ENCODE measurements around the gene DUSP10. TPM values are rescaled to one million over a fixed set of nuclear protein-coding genes. Genes with fewer than 3 reads are reported as not detected.
A peak's percentile ranks its signal among the peaks of the same experiment; 100 is the strongest.

DUSP10 gene
- total and polyA plus RNA-seq, 2 of the 13 experiments (the other 11 are each of a cell fraction or from before 2014, with no cell fraction given) = 2.1 to 4.4 TPM

GRCh38 chr1:221741703-221742554, at the start of gene DUSP10 (continued):
- TF ChIP-seq ZNF562 (CRISPR knock-in tag; IDR thresholded peaks at IDR 0.05; ENCODE audit: borderline replicate concordance) (no peak), ETV6 (CRISPR knock-in tag; conservative IDR thresholded peaks at IDR 0.05) (no peak), PAWR (CRISPR knock-in tag; IDR thresholded peaks at IDR 0.05; ENCODE audit: borderline replicate concordance) (no peak), PHB2 (IDR thresholded peaks at IDR 0.05; ENCODE audit: partially characterized antibody) (no peak), ZFP41 (CRISPR knock-in tag; IDR thresholded peaks at IDR 0.05; ENCODE audit: borderline replicate concordance) (no peak), RELA (CRISPR knock-in tag; IDR thresholded peaks at IDR 0.05) (no peak), KLF6 (CRISPR knock-in tag; IDR thresholded peaks at IDR 0.05) (no peak), GTF2F1 (IDR thresholded peaks at IDR 0.05; ENCODE audit: low read length) (0 out of 2 replicates have a peak, but pooled peaks have one; percentile 39), PHF8 (CRISPR knock-in tag; IDR thresholded peaks at IDR 0.05) (no peak; the same call in 1 of the 2 replicates), KLF13 (CRISPR knock-in tag; IDR thresholded peaks at IDR 0.05) (no peak), ZNF746 (CRISPR knock-in tag; IDR thresholded peaks at IDR 0.05) (no peak), ZNF598 (CRISPR knock-in tag; IDR thresholded peaks at IDR 0.05; ENCODE audit: borderline replicate concordance) (no peak), PRPF4 (IDR thresholded peaks at IDR 0.05; ENCODE audit: low read depth, low read length, poor library complexity, severe bottlenecking) (no peak), SRY (CRISPR knock-in tag; IDR thresholded peaks at IDR 0.05) (no peak), RXRA (CRISPR knock-in tag; IDR thresholded peaks at IDR 0.05) (no peak), RFX5 (IDR thresholded peaks at IDR 0.05; ENCODE audit: low read depth, low read length) (peak; percentile 70), ZNF138 (CRISPR knock-in tag; IDR thresholded peaks at IDR 0.05; ENCODE audit: low read depth) (no peak), SMARCC2 (IDR thresholded peaks at IDR 0.05) (no peak), FOSL2 (CRISPR knock-in tag; IDR thresholded peaks at IDR 0.05) (no peak)
- TF ChIP-seq, protein P1, sequence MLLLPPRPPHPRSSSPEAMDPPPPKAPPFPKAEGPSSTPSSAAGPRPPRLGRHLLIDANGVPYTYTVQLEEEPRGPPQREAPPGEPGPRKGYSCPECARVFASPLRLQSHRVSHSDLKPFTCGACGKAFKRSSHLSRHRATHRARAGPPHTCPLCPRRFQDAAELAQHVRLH (CRISPR knock-in tag; IDR thresholded peaks at IDR 0.05; ENCODE audit: borderline replicate concordance, low read depth) = no peak
- TF ChIP-seq, protein P2, sequence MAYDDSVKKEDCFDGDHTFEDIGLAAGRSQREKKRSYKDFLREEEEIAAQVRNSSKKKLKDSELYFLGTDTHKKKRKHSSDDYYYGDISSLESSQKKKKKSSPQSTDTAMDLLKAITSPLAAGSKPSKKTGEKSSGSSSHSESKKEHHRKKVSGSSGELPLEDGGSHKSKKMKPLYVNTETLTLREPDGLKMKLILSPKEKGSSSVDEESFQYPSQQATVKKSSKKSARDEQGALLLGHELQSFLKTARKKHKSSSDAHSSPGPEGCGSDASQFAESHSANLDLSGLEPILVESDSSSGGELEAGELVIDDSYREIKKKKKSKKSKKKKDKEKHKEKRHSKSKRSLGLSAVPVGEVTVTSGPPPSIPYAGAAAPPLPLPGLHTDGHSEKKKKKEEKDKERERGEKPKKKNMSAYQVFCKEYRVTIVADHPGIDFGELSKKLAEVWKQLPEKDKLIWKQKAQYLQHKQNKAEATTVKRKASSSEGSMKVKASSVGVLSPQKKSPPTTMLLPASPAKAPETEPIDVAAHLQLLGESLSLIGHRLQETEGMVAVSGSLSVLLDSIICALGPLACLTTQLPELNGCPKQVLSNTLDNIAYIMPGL (CRISPR knock-in tag; IDR thresholded peaks at IDR 0.05; ENCODE audit: borderline replicate concordance in 1 of 2, low read depth in 1 of 2) = peak in 1 of 2 experiments; percentile 60; a peak in 2 of 4 replicates
- TF ChIP-seq, protein P3, sequence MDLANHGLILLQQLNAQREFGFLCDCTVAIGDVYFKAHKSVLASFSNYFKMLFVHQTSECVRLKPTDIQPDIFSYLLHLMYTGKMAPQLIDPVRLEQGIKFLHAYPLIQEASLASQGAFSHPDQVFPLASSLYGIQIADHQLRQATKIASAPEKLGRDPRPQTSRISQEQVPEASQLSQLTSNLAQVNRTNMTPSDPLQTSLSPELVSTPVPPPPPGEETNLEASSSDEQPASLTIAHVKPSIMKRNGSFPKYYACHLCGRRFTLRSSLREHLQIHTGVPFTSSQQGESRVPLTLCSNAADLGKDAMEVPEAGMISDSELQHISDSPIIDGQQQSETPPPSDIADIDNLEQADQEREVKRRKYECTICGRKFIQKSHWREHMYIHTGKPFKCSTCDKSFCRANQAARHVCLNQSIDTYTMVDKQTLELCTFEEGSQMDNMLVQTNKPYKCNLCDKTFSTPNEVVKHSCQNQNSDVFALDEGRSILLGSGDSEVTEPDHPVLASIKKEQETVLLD (CRISPR knock-in tag; IDR thresholded peaks at IDR 0.05; ENCODE audit: low read depth) = no peak
- TF ChIP-seq, protein P4, sequence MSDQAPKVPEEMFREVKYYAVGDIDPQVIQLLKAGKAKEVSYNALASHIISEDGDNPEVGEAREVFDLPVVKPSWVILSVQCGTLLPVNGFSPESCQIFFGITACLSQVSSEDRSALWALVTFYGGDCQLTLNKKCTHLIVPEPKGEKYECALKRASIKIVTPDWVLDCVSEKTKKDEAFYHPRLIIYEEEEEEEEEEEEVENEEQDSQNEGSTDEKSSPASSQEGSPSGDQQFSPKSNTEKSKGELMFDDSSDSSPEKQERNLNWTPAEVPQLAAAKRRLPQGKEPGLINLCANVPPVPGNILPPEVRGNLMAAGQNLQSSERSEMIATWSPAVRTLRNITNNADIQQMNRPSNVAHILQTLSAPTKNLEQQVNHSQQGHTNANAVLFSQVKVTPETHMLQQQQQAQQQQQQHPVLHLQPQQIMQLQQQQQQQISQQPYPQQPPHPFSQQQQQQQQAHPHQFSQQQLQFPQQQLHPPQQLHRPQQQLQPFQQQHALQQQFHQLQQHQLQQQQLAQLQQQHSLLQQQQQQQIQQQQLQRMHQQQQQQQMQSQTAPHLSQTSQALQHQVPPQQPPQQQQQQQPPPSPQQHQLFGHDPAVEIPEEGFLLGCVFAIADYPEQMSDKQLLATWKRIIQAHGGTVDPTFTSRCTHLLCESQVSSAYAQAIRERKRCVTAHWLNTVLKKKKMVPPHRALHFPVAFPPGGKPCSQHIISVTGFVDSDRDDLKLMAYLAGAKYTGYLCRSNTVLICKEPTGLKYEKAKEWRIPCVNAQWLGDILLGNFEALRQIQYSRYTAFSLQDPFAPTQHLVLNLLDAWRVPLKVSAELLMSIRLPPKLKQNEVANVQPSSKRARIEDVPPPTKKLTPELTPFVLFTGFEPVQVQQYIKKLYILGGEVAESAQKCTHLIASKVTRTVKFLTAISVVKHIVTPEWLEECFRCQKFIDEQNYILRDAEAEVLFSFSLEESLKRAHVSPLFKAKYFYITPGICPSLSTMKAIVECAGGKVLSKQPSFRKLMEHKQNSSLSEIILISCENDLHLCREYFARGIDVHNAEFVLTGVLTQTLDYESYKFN (CRISPR knock-in tag; conservative IDR thresholded peaks at IDR 0.05) = no peak; the same call in 1 of the 2 replicates
